Ovary (tissue), 9 donors: ENCODE results near the gene IL1RAP. TPM values are rescaled to one million over a fixed set of nuclear protein-coding genes. Genes with fewer than 3 reads are reported as not detected.
A peak's percentile ranks its signal among the peaks of the same experiment; 100 is the strongest.

Experiments
- DNase-seq, 5 donors: peaks; one replicate each; pipeline ENCODE4 v3.0.0-alpha.2; 2019 to 2020
- H3K27ac ChIP-seq, 2 donors: fragments of 200-600 bp; one replicate each; pipeline versions ENCODE4 v1.5.1 to v1.8.0; 2019 to 2022
- H3K27me3 ChIP-seq: fragments of 200-600 bp; one replicate; pipeline ENCODE4 v1.8.0; 2022
- H3K36me3 ChIP-seq: fragments of 200-600 bp; sonication (generic); one replicate; pipeline ENCODE4 v1.5.1; 2019
- H3K4me1 ChIP-seq: one replicate; pipeline ENCODE4 v1.8.1; 2013; ENCODE audit warnings: mild to moderate bottlenecking, moderate library complexity; ENCODE audit not compliant: insufficient read depth
- H3K4me3 ChIP-seq: fragments of 200-600 bp; sonication (generic); one replicate; pipeline ENCODE4 v1.5.1; 2017
- H3K9me3 ChIP-seq, 2 donors: fragments of 200-600 bp in 1 of 2; sonication (generic) in 1 of 2; one replicate each; pipeline versions ENCODE4 v1.5.1 to v1.8.1; 2013 to 2019; ENCODE audit warnings: mild to moderate bottlenecking in 1 of 2, moderate library complexity in 1 of 2
- EP300 ChIP-seq: sonication (generic); formaldehyde crosslinking; IDR thresholded peaks from one replicate; pipeline ENCODE4 v1.6.1; 2017; ENCODE audit warnings: antibody characterized with exemption
- POLR2A ChIP-seq: fragments of 450-650 bp; IDR thresholded peaks from one replicate; pipeline ENCODE4 v1.6.1; 2017; ENCODE audit warnings: antibody characterized with exemption, mild to moderate bottlenecking, moderate library complexity
- WGBS, 3 donors: extraction: QIAGEN DNeasy Blood & Tissue Kit in 1 of 3; methylation state at CpG; one replicate each; pipeline versions ENCODE4 v1.1.5 to v1.1.7; 2013 to 2017; 5-methylcytosine and 5-hydroxymethylcytosine counted together
- intact Hi-C, 4 donors: fragments of 100-400 bp; cut with DNase I; formaldehyde crosslinking; loops; one replicate each; pipeline versions ENCODE4 v1.11.0 to v1.15.1; 2022 to 2023
- polyA plus RNA-seq, 2 donors: library from polyadenylated mRNA; stranded (reverse); fragments of 200-250 nt in 1 of 2; fragments of 350-450 nt in 1 of 2; fragmentation: Illumina TruSeq in 1 of 2; extraction: RNeasy Lipid Tissue Mini Kit (QIAGEN cat#74804) in 1 of 2; gene quantifications; one replicate each; pipeline ENCODE4 v1.2.3, GENCODE V29; 2013 to 2014
- total RNA-seq, 7 donors: library from RNA; depleted of rRNA in 2 of 7; stranded (reverse); fragments of >200 nt in 2 of 7; fragmentation: NEBNext Ultra II Directional in 3 of 7; extraction: Animal tissue kit (Norgen Biotek cat#: 25700) in 3 of 7; gene quantifications; one replicate each; pipeline versions ENCODE4 v1.1.0 to v1.2.4, GENCODE V29; 2016 to 2023
- TF ChIP-seq, protein P1 (sequence below), 3 donors: fragments of 450-650 bp in 2 of 3; fragments of 200-600 bp in 1 of 3; IDR thresholded peaks; one replicate each; pipeline versions ENCODE4 v1.5.1 to v1.8.0; 2016 to 2022; ENCODE audit warnings: antibody characterized with exemption in 3 of 3, mild to moderate bottlenecking in 1 of 3
- donor health status: DM: no; HTN: no; CAD: no; lungs with moderate emphysema.
- donor health status: DM: no; HTN: no; CAD: no.
- donor health status: Bipolar disorder and iron deficiency.
- donor health status: DM: yes; HTN: yes; CAD: no.
- donor health status: DM: no; HTN: no; CAD: no.
- donor health status: DM: yes; HTN: yes; CAD: no.

The IL1RAP gene
- total and polyA plus RNA-seq, 9 donors, result 3.2 to 20.3 (median 7.8) TPM

DNA sequence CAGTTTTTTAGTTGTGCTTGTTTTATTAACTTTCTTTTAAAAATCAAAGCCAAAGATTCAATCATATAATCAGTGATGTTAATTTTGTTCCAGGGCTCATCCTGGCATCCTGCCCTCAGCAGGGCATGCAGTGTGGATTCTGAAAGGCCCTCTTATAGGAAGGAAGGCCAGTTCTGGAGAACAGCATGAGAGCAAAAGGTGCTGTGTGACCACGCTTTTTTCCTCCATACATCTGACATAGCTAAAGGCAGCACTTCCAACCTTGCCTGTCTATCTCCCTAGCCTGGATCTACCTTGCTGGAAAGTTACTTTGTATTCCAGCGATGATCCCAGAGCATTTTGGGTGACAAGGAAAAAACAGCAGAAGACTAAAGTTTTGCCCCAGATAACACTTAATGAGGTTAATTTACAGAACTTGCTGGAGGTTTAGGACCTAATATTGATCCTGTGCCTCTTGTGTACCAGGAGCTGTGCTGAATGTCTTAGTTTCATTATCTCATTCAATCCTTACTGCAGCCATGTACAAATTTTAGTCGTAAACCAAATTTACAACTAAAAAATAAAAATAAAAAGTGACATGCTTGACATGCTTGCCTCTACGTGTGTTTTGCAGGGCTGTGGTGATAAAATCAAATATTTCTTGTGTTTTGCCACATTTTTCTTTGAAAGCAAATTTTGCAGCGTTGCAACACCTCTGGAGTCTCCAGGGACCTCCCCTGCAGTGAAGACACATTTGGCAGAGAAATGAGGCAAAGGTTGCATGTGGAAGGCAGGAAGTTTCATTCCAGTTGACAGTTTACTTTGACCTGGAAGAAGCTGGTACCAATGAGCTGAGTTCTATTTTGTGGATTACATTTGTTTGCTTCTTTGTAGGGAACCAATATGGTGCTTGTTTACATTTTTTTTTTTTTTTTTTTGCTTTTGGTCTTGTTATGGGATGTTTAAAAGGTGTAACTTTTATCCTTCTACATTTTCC, 13.2 kb downstream of the IL1RAP start:
- Histone ChIP-seq H3K27me3 (no peaks in the 10 kb centered on the region), H3K4me3 (no peak overlapping the region), H3K4me1 (no peaks in the 10 kb centered on the region), H3K36me3 (no peaks in the 10 kb centered on the region), H3K27ac (no peak overlapping the region), H3K9me3 (no peaks in the 10 kb centered on the region)
- no peak for DNase-seq
- TF ChIP-seq EP300 (no peak), POLR2A (no peak)
- TF ChIP-seq, protein P1, sequence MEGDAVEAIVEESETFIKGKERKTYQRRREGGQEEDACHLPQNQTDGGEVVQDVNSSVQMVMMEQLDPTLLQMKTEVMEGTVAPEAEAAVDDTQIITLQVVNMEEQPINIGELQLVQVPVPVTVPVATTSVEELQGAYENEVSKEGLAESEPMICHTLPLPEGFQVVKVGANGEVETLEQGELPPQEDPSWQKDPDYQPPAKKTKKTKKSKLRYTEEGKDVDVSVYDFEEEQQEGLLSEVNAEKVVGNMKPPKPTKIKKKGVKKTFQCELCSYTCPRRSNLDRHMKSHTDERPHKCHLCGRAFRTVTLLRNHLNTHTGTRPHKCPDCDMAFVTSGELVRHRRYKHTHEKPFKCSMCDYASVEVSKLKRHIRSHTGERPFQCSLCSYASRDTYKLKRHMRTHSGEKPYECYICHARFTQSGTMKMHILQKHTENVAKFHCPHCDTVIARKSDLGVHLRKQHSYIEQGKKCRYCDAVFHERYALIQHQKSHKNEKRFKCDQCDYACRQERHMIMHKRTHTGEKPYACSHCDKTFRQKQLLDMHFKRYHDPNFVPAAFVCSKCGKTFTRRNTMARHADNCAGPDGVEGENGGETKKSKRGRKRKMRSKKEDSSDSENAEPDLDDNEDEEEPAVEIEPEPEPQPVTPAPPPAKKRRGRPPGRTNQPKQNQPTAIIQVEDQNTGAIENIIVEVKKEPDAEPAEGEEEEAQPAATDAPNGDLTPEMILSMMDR (IDR thresholded peaks at IDR 0.05), result no peak
- intact Hi-C loops, result no loop called here
- WGBS, 3 donors, result 72 to 74% (median 72%) methylated on average over 5 of the region's 5 CpGs

DNA sequence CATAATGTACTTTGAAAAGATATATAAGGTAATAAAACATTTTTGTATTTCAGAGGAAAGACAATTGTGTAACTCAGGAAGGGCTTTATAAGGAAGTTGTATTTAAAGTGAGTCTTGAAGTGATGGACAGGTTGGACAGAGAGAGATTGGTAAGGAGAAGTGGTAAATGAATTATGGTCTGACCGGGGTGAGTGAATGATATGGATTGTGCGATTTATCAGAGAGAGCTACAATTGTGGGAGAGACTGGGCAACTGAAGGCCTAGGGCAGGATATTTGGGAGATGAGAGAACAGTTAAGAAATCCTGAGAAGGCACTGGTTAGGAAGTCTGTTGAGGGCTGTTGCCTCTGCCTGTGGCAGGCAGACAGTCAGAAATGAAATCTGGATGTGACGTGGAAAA, 14.8 kb downstream of the IL1RAP start:
- intact Hi-C loops, result no loop called here
- Histone ChIP-seq H3K4me1 (peaks cover 3% of the 10 kb centered on the region), H3K9me3 (no peaks in the 10 kb centered on the region), H3K36me3 (no peaks in the 10 kb centered on the region), H3K4me3 (no peak overlapping the region), H3K27ac (no peak overlapping the region), H3K27me3 (no peaks in the 10 kb centered on the region)
- no peak for DNase-seq
- TF ChIP-seq, protein P1 (IDR thresholded peaks at IDR 0.05), result no peak
- TF ChIP-seq EP300, result no peak
- no peak for TF ChIP-seq POLR2A
- WGBS, 3 donors, result 90 to 92% (median 90%) methylated on average over 3 of the region's 3 CpGs

DNA sequence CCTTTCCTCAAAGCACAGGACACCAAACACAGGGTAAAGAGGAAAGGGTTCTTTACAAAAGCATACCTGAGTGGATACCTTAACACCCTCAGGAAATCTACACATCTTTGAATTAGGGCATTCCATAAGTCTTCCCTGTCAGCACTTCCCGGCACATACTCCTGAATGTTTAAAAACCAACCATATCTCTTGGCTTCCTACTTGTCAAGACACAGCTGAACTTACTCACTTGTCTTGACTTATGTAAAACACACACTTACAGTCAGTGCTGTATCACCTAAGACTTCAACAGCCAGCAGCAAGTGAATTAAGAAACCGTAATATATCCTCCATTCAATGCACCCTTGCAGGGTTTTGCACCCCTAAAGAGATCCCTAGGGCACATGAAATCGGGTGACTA, 17.5 kb downstream of the IL1RAP start:
- DNase-seq, result no peak
- no peak for TF ChIP-seq EP300
- TF ChIP-seq, protein P1 (IDR thresholded peaks at IDR 0.05), result no peak
- no peak for TF ChIP-seq POLR2A
- Histone ChIP-seq H3K4me1 (peaks cover 5% of the 10 kb centered on the region), H3K27ac (no peak overlapping the region), H3K9me3 (no peaks in the 10 kb centered on the region), H3K4me3 (no peak overlapping the region), H3K27me3 (no peaks in the 10 kb centered on the region), H3K36me3 (no peaks in the 10 kb centered on the region)
- intact Hi-C loops, result no loop called here
- 51 to 60% (median 55%) methylated on average over 3 of the region's 3 CpGs for WGBS, 3 donors

DNA sequence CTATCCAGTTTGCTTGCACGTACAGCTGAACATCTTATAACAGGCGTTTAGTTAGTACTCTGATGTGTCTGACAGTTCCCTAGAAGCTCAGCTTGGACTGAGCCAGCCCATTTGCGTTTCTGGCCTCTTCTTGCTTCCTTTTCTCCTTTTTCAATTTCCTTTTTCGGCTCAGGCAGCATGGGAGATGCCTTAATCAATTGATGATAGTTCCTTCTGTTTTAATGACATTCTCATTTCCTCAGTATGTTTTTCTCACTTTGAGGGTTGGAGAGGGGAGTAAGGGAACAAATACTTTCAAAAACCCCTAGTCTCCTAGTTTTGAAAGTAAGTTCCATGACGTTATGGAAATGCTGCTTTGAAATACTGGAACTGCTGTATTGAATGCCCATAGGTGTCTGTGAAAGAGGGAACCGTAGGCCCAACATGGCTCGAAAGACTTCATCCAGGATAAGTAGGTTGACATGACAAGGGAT, 18.9 kb downstream of the IL1RAP start:
- TF ChIP-seq POLR2A (no peak), EP300 (no peak)
- TF ChIP-seq, protein P1 (IDR thresholded peaks at IDR 0.05), result no peak
- no peak overlapping the region for H3K4me3 ChIP-seq
- no peak for DNase-seq
- 84 to 92% (median 91%) methylated on average over 7 of the region's 7 CpGs for WGBS, 3 donors
- H3K36me3 ChIP-seq, result no peaks in the 10 kb centered on the region
- no peaks in the 10 kb centered on the region for H3K9me3 ChIP-seq
- H3K4me1 ChIP-seq, result peaks cover 5% of the 10 kb centered on the region
- H3K27me3 ChIP-seq, result no peaks in the 10 kb centered on the region
- peak overlapping the region in 1 of 2 donors; percentile 44 for H3K27ac ChIP-seq
- intact Hi-C loops, result no loop called here
